GM10248 (cell line): Measurements from ENCODE around the gene RPGRIP1L.

ENCODE experiments used
- CTCF ChIA-PET: fragments of 300-600 bp; sonication (Branson Sonifier 250); formaldehyde crosslinking; extraction: SDS; loops from one replicate; lab custom pipeline; 2021; ENCODE audit warnings: antibody characterized with exemption; lab: Yijun Ruan, JAX
- POLR2A ChIA-PET: fragments of 350-650 bp; sonication (Branson Sonifier 250); formaldehyde crosslinking; extraction: SDS; loops from one replicate; lab custom pipeline; 2020; ENCODE audit warnings: antibody characterized with exemption; lab: Yijun Ruan, JAX
- DNase-seq: peaks from one replicate; pipeline ENCODE4 v3.0.0; 2012; ENCODE audit errors: extremely low spot score
- TF ChIP-seq, protein P1 (sequence below): IDR thresholded peaks from 2 replicates; pipeline ENCODE4 v1.5.1; 2012; ENCODE audit warnings: mild to moderate bottlenecking, low read depth; ENCODE audit errors: extremely low read depth, missing control alignments, control extremely low read depth

The RPGRIP1L gene

DNA sequence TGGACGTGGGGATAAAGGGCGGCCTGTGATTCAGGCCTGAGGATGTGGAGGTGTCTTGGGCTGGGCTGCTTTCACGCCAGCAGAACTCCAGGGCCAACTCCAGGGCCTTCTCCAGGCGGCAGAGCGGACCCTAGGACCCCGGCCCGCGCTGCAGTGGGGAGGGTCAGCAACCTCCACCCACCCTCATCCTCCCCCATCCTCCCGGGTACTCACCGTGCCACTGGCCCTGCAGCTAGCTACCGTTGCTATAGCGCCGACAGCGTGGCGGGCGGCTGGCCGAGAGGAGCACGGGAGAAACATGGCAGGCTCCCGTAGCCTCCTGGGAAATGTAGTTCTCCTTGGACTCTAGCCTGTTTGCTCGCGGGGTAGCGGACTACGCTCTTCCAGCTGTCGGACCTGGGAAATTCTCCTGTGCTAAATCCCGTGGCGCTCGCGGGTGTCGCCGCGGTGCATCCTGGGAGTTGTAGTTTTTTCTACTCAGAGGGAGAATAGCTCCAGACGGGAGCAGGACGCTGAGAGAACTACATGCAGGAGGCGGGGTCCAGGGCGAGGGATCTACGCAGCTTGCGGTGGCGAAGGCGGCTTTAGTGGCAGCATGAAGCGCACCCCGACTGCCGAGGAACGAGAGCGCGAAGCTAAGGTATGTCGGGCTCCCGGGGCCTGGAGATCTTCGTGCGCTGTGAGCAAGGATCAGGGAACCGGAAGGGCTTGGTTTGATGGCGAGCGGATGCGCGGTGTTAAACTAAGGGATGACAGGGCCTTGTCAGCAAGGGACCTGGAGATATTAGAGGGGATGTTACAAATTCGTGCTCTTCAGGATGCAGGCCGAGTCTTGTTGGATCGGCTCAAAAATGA, at the start of gene RPGRIP1L, which contains the start of gene FTO:
RPGRIP1L (minus strand) TSS at position 270 of the 855 bp plus-strand sequence. CDS start 3,136 bp downstream, outside the sequence.
FTO (plus strand) TSS at position 567 of the 855 bp plus-strand sequence.
- ChIA-PET POLR2A (interaction anchor here (0.6 kb wide), 1 partner anchor 496 kb away, joined by 3 read pairs; no protein-coding TSS in a partner anchor), CTCF (interaction anchor here (0.8 to 1.4 kb wide), 4 partner anchors 13 to 73 kb away, joined by 3 to 7 read pairs (median 3); no protein-coding TSS in a partner anchor)
- TF ChIP-seq, protein P1, sequence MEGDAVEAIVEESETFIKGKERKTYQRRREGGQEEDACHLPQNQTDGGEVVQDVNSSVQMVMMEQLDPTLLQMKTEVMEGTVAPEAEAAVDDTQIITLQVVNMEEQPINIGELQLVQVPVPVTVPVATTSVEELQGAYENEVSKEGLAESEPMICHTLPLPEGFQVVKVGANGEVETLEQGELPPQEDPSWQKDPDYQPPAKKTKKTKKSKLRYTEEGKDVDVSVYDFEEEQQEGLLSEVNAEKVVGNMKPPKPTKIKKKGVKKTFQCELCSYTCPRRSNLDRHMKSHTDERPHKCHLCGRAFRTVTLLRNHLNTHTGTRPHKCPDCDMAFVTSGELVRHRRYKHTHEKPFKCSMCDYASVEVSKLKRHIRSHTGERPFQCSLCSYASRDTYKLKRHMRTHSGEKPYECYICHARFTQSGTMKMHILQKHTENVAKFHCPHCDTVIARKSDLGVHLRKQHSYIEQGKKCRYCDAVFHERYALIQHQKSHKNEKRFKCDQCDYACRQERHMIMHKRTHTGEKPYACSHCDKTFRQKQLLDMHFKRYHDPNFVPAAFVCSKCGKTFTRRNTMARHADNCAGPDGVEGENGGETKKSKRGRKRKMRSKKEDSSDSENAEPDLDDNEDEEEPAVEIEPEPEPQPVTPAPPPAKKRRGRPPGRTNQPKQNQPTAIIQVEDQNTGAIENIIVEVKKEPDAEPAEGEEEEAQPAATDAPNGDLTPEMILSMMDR, result no peak
- DNase-seq, result peak; percentile 95

DNA sequence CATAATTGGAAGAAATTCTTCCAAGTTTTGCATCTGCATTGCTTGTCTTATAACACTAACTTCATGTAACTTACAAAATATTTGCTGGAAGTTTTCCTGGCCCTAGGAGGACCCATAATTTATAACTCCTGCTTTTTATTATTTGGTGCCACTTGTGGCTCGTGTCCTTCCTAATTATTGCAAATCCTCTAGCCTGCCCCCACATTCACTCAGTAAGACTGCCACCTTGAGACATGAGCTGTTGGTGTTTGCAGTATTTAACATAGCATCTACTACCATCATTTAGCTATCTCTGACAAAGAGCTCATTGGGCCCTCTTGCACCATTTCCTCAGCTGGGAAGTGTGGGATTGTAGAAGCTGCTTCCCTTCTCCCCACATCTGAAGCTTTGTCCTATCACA, 49.8 kb upstream of the RPGRIP1L start:
- no peak for DNase-seq
- ChIA-PET CTCF (interaction anchor here (7.8 kb wide), 1 partner anchor 10 kb away, joined by 63 read pairs; no protein-coding TSS in a partner anchor), POLR2A (no interaction called here)
- TF ChIP-seq, protein P1, result no peak

DNA sequence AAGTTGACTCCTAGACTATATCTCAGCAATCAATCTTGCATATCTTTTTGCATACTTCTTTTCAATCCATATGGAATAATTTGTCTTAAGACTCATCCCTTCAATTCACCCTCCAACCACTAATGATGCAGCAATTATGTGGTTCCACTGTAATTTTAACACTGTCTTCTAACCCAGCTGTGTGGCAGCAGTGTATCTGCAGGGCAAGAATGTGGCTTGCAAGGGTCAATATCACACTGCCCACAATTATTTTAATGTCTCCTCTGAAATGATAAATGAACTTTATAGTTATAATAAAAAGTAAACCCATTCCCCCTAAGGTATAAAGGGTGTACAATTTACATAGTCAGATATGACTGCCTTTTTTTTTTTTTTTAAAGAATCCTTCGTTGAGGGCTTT, 48.9 kb upstream of the RPGRIP1L start:
- TF ChIP-seq, protein P1, result no peak
- ChIA-PET POLR2A (no interaction called here), CTCF (interaction anchor here (7.8 kb wide), 1 partner anchor 9 kb away, joined by 63 read pairs; no protein-coding TSS in a partner anchor)
- no peak for DNase-seq

DNA sequence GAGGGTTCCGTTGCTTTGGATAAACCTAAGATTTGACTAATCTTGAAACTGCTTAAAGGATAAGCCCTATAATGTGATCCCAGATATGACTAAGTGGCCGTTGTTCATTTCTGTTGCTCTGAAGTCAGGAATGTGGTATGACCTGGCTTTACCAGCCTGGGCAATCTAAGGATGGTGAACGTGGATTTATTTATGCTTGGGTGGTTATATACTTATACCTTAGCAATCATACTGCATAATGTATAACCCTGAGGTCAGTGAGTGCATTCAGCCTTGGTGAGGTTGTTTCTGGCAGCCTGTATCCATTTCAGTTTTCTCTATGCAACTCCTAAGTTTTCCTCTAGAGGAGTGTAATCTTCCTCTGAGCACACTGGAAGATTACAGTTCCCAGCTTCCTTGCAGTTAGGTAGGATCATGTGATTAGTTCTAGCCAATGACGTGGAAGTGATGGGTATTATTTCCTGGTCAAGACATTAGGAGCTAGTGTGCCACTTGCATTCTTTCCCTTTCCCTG, 42.2 kb upstream of the RPGRIP1L start:
- no peak for DNase-seq
- ChIA-PET POLR2A (no interaction called here), CTCF (interaction anchor here (1.0 to 5.6 kb wide), 3 partner anchors 9 to 15 kb away, joined by 5 to 63 read pairs (median 19); no protein-coding TSS in a partner anchor)
- TF ChIP-seq, protein P1, result no peak

DNA sequence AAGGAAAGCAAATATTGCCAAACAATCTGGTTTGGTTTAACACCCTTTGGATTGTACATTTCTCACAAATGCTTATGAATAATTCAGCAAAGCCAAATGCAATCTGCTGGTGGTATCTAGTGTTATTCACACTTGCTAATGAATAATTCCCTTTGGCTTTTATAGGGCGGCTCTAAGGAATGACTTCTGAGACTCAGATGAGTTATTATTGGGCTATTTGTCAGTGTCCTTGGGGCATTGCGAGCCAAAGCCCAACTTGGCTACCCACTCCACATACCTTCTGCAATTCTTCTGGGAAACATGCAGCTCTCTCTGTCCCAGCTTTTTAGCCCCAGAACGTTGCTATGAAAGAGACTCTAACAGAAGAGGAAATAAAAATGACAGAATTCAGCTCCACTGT, 41.4 kb upstream of the RPGRIP1L start:
- TF ChIP-seq, protein P1, result no peak
- no peak for DNase-seq
- ChIA-PET CTCF (interaction anchor here (1.0 to 5.6 kb wide), 6 partner anchors 10 to 32 kb away, joined by 5 to 63 read pairs (median 22); no protein-coding TSS in a partner anchor), POLR2A (no interaction called here)

DNA sequence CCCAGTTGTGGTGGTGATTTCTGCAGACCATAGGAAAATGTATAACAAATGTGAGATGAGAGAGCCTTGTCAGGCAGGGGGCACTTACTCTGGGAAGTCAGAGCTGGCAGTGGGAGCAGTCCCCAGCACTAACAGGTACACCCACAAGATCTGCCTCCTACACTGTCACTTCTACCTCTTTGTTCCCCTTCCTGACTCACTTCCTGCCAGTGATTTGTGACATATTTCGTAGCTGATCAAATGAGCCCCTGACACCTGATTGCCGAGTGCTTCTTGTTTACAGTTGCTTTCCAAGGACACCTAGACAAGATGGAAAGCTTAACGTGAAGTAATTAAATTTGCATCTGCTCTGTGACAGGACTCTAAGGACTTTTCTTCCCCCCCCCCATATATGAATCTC, 40.8 kb upstream of the RPGRIP1L start:
- peak; percentile 16 for DNase-seq
- TF ChIP-seq, protein P1, result no peak
- ChIA-PET CTCF (interaction anchor here (0.8 to 5.6 kb wide), 7 partner anchors 9 to 32 kb away, joined by 3 to 63 read pairs (median 19); no protein-coding TSS in a partner anchor), POLR2A (no interaction called here)
